DND-41 (cell line): ENCODE results near the gene GLP2R.

Experiments
- ATAC-seq: fragments of 200-7000 bp; cut with Tn5 transposase; 3 replicates; pipeline ENCODE4 v1.9.1; 2021; ENCODE audit warnings: low read depth; ENCODE audit not compliant: insufficient read depth
- DNase-seq: peaks from one replicate; pipeline ENCODE4 v3.0.0-alpha.2; 2020
- H2AFZ ChIP-seq: 2 replicates; pipeline ENCODE4 v1.6.0; 2012; ENCODE audit warnings: low read depth, low read length
- H3K27ac ChIP-seq: 2 replicates; pipeline ENCODE4 v1.5.1; 2012; ENCODE audit warnings: low read length, inconsistent platforms
- H3K27me3 ChIP-seq: fragments of 200-600 bp; sonication (generic); 2 replicates; pipeline ENCODE4 v1.6.0; 2012; ENCODE audit warnings: low read length, mild to moderate bottlenecking, inconsistent platforms; ENCODE audit not compliant: insufficient read depth, poor library complexity
- H3K36me3 ChIP-seq: 2 replicates; pipeline ENCODE4 v1.5.1; 2012; ENCODE audit warnings: low read length, inconsistent platforms; ENCODE audit not compliant: insufficient read depth
- H3K4me1 ChIP-seq: 2 replicates; pipeline ENCODE4 v1.5.1; 2012; ENCODE audit warnings: mild to moderate bottlenecking, low read length; ENCODE audit not compliant: insufficient read depth
- H3K4me2 ChIP-seq: 2 replicates; pipeline ENCODE4 v1.6.0; 2012; ENCODE audit warnings: mild to moderate bottlenecking, moderate library complexity, low read length, inconsistent platforms; ENCODE audit not compliant: insufficient read depth
- H3K4me3 ChIP-seq, 2 experiments: fragments of 200-600 bp in 1 of 2; shearing (Covaris generic) in 1 of 2; 2 replicates each; pipeline ENCODE4 v1.5.1; 2012 to 2016; ENCODE audit warnings: inconsistent platforms in 2 of 2, low read length in 2 of 2, mild to moderate bottlenecking in 2 of 2, low read depth in 1 of 2, moderate library complexity in 1 of 2
- H3K79me2 ChIP-seq: 2 replicates; pipeline ENCODE4 v1.6.0; 2012; ENCODE audit warnings: low read length, inconsistent platforms; ENCODE audit not compliant: insufficient read depth
- H3K9ac ChIP-seq: 2 replicates; pipeline ENCODE4 v1.6.0; 2012; ENCODE audit warnings: low read depth, mild to moderate bottlenecking, inconsistent platforms, low read length, moderate library complexity
- H3K9me3 ChIP-seq: 2 replicates; pipeline ENCODE4 v1.5.1; 2012; ENCODE audit warnings: low read length, moderate library complexity, mild to moderate bottlenecking, inconsistent platforms; ENCODE audit not compliant: insufficient read depth, severe bottlenecking
- H4K20me1 ChIP-seq: 2 replicates; pipeline ENCODE4 v1.6.0; 2012; ENCODE audit warnings: low read length; ENCODE audit not compliant: insufficient read depth
- CTCF ChIP-seq: IDR thresholded peaks from 2 replicates; pipeline ENCODE4 v1.5.1; 2012; ENCODE audit warnings: borderline replicate concordance, low read length, moderate library complexity, mild to moderate bottlenecking; ENCODE audit not compliant: poor library complexity, severe bottlenecking; ENCODE audit errors: extremely low read depth
- EZH2 ChIP-seq: IDR thresholded peaks from 3 replicates; pipeline ENCODE4 v1.6.1; 2012; ENCODE audit warnings: borderline replicate concordance, low read depth, mild to moderate bottlenecking, moderate library complexity, low read length, inconsistent platforms; ENCODE audit not compliant: severe bottlenecking

GLP2R gene

GRCh38 chr17:9928601-9929333 lies 103.0 kb downstream of the GLP2R start:
- no peak for TF ChIP-seq CTCF
- TF ChIP-seq EZH2, result no peak
- H3K9me3 ChIP-seq, result no peaks in the 10 kb centered on the region
- no peaks in the 10 kb centered on the region for H3K27me3 ChIP-seq
- H4K20me1 ChIP-seq, result peaks cover 8% of the 10 kb centered on the region; the same call in 1 of the 2 replicates
- ATAC-seq (no peak), DNase-seq (no peak)
- H3K4me2 ChIP-seq, result no peak overlapping the region
- H3K36me3 ChIP-seq, result peaks cover 16% of the 10 kb centered on the region
- no peak overlapping the region for H3K27ac ChIP-seq
- H3K4me1 ChIP-seq, result no peaks in the 10 kb centered on the region
- H2AFZ ChIP-seq, result no peak overlapping the region
- H3K9ac ChIP-seq, result no peak overlapping the region
- no peak overlapping the region for H3K4me3 ChIP-seq
- no peaks in the 10 kb centered on the region for H3K79me2 ChIP-seq

- Histone ChIP-seq H3K27ac (no peak overlapping the region), H3K9ac (no peak overlapping the region), H2AFZ (no peak overlapping the region), H3K36me3 (peaks cover 16% of the 10 kb centered on the region), H3K79me2 (no peaks in the 10 kb centered on the region), H3K9me3 (no peaks in the 10 kb centered on the region), H3K4me3 (no peak overlapping the region), H3K4me2 (no peak overlapping the region), H4K20me1 (peaks cover 7% of the 10 kb centered on the region; the same call in 1 of the 2 replicates), H3K27me3 (no peaks in the 10 kb centered on the region), H3K4me1 (no peaks in the 10 kb centered on the region)
- ATAC-seq, result no peak
- TF ChIP-seq EZH2 (no peak), CTCF (no peak)
- no peak for DNase-seq
Observed at GRCh38 chr17:9929871-9930270, 104.1 kb downstream of the GLP2R start.

GRCh38 chr17:9931144-9931741 lies 105.5 kb downstream of the GLP2R start:
- no peak overlapping the region for H3K4me3 ChIP-seq
- H3K27ac ChIP-seq, result no peak overlapping the region
- H3K9ac ChIP-seq, result no peak overlapping the region
- H3K4me1 ChIP-seq, result no peaks in the 10 kb centered on the region
- no peaks in the 10 kb centered on the region for H3K79me2 ChIP-seq
- no peak for DNase-seq
- H3K4me2 ChIP-seq, result no peak overlapping the region
- H3K27me3 ChIP-seq, result no peaks in the 10 kb centered on the region
- TF ChIP-seq EZH2 (no peak), CTCF (no peak)
- no peaks in the 10 kb centered on the region for H3K9me3 ChIP-seq
- H3K36me3 ChIP-seq, result peaks cover 9% of the 10 kb centered on the region
- no peak overlapping the region for H2AFZ ChIP-seq
- no peaks in the 10 kb centered on the region for H4K20me1 ChIP-seq
- no peak for ATAC-seq
